CMK (cell line): ENCODE data around the gene FUT3.
"Not testable (repeated sequence)": the region's sequence is repeated elsewhere in the genome, so short reads cannot be mapped to it uniquely, and the experiment has no call there.

Experiments used
- DNase-seq: peaks from one replicate; pipeline ENCODE4 v3.0.0-alpha.2; 2010; ENCODE audit warnings: low read depth

FUT3 gene

DNA sequence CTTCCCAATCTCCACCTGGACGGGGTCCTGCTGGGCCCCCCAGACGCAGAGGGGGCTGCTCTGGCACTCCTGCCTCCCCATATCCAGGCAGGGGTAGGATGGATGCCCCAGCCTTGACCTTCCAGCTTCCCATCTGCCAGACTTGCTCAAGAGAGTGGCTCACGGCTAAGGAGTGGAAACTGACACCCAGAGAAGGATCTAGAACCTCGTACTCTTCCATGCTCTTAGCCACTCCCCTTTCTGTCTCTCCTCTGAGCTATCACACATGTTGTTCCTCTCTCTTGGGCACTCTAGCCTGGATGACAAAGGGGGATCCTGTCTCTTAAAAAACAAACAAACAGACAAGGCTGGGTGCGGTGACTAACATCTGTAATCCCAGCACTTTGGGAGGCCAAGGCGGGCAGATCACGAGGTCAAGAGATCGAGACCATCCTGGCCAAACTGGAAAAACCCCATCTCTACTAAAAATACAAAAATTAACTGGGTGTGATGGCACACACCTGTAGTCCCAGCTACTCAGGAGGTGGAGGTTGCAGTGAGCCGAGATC lies 31.2 kb upstream of the FUT3 start:
- no peak for DNase-seq

DNA sequence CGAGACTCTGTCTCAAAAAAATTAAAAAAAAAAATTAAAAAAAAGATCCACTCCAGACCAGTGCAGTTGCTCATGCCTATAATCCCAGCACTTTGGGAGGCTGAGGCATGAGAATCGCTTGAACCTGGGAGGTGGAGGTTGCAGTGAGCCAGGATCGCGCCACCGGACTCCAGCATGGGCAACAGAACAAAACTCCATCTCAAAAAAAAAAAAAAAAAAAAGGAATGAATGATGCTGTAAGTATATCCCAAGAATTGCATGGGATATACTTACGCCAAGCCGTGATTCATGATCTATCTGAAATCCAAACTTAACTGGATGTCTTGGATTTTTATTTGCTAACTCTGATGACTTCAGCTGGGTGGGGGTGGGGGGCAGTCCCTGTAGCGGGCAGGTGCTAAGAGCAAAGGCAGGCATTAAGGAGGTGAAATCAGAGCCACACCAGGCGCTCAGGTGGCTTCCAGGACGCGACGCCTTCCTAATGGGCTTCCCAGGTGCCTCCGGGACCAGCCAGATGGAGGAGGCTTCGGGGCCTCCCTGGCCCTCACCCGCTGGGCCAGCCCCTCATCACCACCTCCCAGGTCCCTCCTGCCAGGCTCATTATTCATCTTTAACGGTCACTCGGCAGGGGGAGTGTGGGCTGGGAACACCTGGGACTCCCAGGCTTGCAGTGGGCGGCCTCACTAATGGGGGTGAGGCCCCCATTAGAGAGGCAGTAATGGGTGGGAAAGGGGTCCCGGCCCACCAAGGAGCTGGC lies 30.5 kb upstream of the FUT3 start:
- DNase-seq: no peak

DNA sequence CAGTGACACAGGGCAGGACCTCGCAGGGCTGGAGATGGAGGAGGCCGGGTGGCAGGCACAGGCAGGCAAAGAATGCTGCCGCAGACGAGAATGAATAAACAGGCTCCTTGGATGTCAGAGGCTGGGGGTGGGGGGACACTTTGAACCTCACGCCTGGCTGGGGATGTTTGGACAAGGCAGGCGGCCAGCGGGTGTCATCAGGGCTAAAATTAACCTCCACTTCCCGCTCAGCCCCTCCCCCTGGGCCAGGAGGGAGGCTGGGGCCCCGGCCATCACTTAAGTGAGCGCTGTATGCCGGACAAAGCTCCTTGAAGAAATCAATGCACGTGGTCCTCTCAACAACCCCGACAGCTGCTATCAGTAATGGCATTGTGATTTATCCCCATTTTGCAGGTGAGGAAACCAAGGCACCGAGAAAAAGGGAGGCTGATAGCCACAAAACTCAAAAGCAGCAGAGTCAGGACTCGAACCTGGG lies 29.4 kb upstream of the FUT3 start:
- no peak for DNase-seq

DNA sequence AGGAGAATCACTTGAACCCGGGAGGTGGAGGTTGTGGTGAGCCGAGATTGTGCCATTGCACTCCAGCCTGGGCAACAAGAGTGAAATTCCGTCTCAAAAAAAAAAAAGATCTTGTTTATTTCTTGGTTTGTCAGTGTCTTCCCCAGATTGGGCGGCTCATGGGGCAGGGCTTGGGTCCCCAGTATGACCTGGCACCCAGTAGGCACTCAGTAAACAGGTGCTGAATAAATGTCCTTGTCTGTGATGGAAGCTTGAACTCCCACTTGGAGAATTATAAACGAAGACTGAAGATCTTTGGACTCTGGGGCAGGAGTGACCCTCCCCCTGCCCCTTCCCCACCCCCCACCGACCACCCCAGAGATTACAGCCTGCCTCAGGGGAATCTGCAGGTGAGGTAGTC lies 28.9 kb upstream of the FUT3 start:
- no peak for DNase-seq

DNA sequence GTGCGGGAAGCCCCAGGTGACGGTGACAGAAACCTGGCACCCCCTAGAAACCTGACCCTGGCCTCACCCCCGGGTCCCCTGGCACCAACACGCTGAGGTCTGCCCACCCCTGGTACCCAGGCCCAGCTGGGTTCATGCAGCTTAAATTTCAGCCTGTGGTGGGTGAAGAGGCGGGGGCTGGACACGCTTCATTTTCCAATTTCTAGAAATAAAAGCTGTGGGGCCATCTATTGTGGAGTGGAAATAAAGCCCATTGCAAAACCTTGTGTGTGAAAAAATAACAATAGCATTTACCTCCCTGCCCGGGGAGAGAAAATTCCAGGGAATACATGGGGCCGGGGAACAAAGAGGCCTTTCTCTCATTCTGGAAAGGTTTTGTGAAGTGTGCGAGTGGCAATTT lies 26.6 kb upstream of the FUT3 start:
- DNase-seq: no peak

DNA sequence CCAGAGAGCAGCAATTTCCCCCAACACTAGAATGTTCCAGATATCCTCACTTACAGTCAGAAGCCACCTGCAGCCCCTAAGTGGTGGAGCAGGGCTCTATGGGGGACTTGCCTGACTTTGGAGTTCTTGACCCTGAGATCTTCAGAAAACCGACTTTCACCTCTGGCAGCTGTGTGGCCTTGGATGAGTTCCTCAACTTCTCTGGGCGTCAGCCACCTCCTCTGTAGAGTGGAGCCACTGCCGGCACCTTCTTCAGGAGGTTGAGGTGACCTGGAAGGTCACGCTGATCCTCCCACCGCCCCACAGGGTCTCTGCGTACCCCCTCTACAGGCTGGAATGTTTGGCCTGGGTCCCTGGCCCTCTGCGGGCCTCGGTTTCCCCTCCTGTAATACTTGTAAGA lies 26.2 kb upstream of the FUT3 start:
- no peak for DNase-seq

DNA sequence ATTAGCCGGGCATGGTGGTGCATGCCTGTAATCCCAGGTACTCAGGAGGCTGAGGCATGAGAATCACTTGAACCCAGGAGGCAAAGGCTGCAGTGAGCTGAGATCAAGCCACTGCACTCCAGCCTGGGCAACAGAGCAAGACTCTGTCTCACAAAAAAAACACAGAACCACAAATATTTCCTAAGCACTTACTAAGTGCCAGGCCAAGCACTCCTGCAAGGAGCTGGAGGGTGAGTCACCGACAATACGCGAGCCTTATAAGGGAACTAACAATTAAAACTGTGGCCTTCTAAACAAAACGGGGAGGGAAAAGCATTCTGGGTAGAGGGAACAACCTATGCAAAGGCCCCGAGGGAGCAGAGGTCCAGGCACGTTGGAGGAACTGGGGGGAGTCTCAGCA lies 23.2 kb upstream of the FUT3 start:
- DNase-seq: not testable (repeated sequence)

DNA sequence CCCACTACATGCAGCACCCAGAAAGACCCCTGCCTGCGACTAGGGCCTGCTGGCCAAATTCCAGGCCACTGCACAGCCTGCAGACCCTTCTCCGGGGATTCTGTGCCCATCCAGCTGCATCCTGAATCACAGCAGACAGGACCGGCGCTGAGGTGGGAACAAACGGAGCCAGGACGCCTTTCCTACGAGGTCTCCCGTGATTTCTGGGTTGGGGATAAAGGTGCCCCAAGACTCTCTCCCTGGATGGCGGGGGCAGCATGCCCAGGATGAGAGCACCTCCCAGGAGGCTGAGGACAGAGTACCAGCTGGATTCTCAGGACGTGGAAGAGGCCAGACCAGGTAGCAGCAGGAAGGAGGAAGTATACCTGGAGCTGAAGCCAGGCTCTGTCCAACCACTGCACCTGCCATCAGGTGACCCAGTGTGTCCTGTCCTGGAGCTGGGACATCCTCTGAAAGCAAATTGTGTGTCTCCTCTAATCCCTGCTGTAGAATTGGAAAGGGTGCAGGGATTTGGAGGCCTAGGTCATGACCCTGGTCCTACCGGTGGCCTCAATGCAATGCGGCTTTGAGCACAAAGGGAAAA lies 22.5 kb upstream of the FUT3 start:
- no peak for DNase-seq

DNA sequence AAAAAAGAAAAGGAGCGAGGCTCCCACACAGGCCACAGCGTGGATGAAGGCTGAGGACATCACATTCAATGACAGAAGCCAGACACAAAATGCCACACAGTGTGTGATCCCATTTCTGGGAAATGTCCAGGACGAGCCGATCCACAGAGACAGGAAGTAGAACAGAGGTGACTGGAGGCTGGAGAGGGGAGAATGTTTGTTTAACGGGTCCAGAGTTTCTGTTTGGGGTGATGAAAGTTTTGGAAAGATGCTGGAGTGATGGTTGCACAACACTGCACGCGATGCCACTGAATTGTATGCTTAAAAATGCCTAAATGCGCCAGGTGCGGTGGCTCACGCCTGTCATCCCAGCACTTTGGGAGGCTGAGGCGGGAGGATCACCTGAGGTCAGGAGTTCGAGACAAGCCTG lies 19.7 kb upstream of the FUT3 start:
- DNase-seq: no peak

DNA sequence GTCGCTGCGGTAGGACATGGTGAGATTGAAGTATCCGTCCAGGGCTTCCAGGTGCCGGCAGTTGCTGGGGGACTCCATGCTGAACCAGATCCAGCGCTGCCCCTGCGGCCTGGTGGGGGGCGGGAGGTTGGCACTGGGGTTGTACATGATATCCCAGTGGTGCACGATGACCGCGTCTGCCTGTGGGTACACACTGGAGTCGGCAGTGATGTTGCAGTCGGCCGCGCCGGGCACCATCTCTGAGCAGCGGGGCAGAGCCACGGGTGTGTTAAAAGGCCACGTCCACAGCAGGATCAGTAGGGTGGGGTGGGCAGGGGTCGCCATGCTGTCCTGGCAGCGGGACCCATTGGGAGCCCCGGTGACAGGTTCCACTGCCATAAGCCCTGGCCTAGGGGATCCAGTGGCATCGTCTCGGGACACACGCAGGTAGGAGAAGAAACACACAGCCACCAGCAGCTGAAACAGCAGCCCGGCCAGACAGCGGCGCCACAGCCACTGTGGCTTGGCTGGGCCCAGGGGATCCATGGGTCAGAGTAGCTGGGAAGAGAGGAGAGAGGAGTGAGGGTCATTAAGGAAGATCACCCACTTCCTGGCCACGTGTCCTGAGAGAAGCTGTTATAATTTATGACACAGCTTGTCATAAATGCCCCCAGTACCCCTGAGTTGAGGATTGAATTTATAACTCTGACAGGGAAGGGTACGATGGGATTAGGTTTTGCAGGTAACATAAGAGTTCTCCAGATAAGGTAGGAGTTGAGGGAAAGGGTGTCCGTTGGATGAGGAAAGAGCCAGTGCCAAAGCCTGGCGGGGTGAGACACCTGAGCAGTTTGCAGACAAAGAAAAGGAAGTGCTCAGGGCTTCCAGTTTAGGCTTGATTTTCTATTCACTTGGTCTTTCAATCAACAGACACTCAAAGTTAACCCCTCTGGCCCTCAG lies 16.2 kb upstream of the FUT3 start:
- DNase-seq: no peak

DNA sequence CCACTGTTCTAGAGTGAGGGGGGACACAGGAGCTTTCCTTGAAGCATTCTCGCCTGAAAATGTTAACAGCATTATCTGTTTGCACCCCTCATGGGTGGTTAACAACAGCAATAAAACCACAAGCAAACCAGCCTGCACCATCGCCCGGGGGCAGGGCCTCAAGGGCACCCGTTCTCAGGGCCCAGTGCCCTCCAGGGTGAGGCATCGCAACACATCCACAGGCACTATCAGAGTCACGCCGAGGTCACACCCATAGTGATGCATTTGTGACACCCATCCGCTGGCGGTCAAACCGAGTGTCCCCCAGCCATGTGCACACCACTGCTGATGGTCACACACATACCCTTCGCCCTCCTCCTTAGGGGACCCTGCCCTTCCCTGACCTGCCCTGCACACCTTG lies 14.5 kb upstream of the FUT3 start:
- no peak for DNase-seq

DNA sequence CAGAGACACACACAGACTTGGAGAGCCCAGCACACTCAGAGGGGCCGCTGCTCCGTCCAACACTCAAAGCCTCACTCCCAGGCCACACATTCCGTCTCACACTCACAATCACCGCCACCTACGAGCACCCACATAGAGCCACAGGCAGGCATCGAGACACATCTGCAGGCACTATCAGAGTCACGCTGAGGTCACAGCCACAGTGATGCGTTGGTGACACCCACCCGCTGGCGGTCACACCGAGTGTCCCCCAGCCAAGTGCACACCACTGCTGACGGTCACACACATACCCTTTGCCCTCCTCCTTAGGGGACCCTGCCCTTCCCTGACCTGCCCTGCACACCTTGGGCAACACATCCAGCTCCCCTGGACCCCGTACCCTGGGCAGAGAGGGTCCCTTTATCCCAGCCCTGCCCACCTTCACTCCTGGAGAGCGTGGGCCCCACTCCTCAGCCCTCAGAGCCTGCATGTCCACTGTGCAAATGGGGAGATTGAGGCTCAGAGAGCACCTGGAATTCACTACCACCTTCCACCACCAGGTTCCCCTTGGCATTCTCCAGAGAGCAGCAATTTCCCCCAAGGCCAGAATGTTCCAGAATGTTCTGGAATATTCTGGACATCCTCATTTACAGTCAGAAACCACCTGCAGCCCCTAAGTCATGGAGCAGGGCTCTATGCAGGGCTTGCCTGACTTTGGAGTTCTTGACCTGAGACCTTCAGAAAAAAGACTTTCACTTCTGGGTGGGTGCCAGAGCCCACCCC lies 13.7 kb upstream of the FUT3 start:
- DNase-seq: no peak

DNA sequence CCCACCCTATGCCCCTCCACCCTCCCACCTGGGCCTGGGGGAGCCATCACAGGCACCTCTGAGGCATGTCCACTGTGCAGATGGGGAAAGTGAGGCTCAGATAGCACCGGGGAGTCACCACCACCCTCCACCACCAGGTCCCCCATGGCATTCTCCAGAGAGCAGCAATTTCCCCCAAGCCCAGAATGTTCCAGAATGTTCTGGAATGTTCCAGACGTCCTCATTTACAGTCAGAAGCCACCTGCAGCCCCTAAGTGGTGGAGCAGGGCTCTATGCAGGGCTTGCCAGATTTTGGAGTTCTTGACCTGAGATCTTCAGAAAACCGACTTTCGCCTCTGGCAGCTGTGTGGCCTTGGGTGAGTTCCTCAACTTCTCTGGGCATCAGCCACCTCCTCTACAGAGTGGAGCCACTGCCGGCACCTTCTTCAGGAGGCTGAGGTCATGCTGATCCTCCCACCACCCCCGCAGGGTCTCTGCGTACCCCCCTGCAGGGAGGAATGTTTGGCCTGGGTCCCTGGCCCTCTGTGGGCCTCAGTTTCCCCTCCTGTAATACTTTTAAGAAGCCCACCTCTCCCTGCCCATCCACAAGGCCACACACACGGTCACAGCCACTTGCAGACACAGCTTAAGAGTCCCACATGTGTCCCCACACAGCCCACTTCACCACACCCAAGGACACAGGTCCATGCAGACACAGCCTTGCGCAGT lies 12.9 kb upstream of the FUT3 start:
- no peak for DNase-seq

DNA sequence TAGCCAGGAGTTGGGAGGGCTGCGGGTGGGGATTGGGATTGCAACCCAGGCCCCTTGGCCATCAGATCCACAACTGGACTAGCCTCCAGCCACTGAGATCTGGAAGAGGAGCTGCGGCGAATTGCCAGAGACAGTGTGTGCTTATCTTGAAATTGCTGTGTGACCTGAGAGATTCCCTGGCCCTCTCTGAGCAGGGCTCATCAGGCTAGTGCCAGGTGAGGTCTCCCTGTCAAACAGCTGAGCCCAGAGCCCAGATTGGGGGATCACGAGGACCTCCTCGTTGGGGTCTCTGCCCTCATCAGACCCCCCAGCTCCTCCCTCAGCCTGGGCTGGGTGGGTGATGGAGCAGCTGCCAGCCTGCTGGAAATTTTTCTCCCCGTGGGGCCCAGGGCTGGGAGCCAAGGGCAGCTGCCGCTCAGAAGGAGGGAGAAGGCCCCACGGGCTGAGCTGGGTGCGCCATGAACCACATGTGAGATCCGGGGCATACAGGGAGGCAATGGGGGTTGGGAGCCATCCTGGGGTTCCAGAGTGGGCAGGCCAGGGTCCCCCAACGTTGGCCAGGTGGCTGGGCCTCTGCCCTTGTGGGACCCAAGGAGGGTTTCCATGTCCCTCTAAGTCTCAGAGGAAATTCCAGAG lies 11.9 kb upstream of the FUT3 start:
- no peak for DNase-seq

DNA sequence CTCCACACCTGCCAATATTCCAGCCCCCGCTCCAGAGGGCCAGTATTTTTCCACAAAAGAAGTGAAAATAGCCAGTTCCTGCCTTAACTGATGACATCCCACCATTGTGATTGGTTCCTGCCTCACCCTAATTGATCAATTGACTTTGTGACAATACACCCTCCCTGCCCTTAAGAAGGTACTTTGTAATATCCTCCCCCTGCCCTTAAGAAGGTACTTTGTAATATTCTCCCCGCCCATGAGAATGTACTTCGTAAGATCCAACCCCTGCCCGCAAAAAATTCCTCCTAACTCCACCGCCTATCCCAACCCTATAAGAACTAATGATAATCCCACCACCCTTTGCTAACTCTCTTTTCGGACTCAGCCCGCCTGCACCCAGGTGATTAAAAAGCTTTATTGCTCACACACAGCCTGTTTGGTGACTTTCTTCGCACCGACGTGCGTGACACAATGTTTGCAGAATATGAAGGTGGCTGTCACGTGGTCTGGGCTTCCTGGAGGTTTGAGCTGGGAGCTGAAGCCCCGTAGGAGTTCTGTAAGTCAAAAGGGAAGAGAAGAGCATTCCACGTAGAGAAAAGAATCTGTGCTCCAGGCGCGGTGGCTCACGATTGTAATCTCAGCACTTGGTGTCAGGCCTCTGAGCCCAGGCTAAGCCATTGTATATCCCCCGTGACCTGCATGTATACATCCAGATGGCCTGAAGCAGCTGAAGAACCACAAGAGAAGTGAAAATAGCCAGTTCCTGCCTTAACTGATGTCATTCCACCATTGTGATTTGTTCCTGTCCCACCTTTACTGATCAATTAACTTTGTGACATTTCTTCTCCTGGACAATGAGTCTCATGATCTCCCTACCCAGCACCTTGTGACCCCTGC lies 6.2 kb upstream of the FUT3 start:
- no peak for DNase-seq

DNA sequence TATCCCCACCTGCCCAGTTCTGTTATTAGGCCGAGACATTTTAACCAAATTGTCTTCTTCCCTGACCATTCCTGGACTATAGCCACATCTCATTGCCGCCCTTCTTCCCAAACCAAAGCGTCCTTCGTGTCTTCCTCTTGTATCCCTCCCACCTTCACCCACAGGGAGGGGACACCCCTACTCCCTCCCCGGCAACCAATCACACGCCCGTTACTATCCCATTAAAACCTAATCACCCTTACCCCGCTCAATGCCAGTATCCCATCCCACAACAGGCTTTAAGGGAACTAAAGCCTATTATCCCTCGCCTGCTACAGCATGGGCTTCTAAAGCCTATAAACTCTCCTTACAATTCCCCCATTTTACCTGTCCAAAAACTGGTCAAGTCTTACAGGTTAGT lies 3.9 kb upstream of the FUT3 start:
- DNase-seq: not testable (repeated sequence)

DNA sequence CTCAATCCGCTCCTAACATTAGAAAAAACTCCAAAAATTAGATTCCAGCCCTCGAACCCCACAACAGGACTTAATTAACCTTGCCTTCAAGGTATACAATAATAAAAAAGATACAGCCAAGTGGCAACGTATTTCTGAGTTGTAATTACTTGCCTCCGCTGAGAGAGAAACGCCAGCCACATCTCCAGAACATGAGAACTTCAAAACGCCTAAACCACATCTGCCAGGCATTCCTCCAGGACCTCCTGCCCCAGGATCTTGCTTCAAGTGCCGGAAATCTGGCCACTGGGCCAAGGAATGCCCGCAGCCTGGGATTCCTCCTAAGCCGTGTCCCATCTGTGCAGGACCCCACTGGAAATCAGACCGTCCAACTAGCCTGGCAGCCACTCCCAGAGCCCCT lies 2.9 kb upstream of the FUT3 start:
- DNase-seq: not testable (repeated sequence)

DNA sequence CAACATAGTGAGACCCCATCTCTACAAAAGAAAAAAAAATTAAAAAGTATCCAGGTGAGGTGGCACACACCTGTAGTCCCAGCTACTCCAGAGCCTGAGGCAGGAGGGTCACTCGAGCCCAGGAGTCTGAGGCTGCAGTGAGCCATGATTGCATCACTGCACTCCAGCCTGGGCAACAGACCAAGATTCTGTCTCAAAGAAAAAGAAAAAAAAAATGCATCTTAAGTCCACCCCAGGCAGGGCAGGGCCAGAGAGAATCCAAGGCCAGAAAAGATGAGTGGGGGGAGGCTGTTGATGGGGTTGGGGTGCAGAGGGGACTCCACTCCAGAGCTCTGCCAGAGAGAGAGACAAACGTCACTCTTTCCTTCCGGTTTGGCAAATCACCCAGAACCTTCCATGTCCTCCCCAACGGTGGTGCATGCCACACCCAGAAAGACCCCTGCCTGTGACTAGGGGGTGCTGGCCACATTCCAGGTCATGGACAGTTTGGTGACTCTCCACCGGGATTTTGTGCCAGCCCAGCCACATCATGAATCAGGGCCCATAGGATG lies 431 bp downstream of the FUT3 start:
- no peak for DNase-seq

DNA sequence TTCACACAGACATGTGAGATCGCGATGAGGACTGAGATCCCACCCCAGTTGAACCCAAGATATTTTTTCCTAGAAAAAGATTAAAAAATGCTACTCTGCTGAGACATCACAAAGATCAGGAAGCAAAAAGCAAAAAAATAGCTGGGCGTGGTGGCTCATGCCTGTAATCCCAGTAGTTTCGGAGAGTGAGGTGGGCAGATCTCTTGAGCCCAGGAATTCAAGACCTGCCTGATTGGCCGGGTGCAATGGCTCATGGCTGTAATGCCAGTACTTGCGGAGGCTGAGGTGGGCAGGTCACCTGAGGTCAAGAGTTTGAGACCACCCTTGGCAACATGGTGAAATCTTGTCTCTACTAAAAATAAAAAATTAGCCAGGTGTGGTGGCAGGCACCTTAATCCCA lies 1.1 kb downstream of the FUT3 start:
- no peak for DNase-seq
